ENCODE data around the gene TBC1D1.

DNA sequence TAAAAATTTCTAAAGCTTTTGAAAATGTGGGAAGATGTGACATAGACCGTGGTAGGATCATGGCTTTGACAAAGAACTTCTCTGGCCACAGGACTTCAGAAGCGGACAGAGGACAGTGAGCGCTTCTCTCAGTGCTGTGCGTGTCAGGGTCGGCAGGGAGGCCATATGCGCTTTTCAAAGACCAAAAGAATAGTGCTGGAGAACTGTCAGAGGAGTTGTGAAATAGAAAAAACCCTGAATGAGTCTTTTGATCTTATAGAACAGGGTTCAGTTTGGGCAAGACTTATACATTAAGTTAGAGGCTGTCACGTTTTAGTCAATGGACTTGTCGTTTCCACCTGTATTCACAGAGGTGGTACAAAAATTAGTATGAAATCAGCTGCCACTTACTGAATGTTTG lies 146.7 kb downstream of the TBC1D1 start:
- TF ChIP-seq ZNF416 (tag by site-specific recombination; IDR thresholded peaks at IDR 0.05): no peak
- no peak for TF ChIP-seq ZNF266 (tag by site-specific recombination; IDR thresholded peaks at IDR 0.05; ENCODE audit: low read depth)
- TF ChIP-seq ZSCAN18 (tag by site-specific recombination; IDR thresholded peaks at IDR 0.05): no peak
- no peak for TF ChIP-seq ZNF2 (tag by site-specific recombination; IDR thresholded peaks at IDR 0.05)
- TF ChIP-seq PRDM1 (tag by site-specific recombination; IDR thresholded peaks at IDR 0.05): no peak
- TF ChIP-seq GLIS1 (tag by site-specific recombination; IDR thresholded peaks at IDR 0.05): no peak
- no peak for TF ChIP-seq PRDM2 (tag by site-specific recombination; IDR thresholded peaks at IDR 0.05; ENCODE audit: borderline replicate concordance)
- TF ChIP-seq ZNF843 (tag by site-specific recombination; IDR thresholded peaks at IDR 0.05): no peak
- TF ChIP-seq ZNF26 (tag by site-specific recombination; IDR thresholded peaks at IDR 0.05): no peak
- TF ChIP-seq, protein P1, sequence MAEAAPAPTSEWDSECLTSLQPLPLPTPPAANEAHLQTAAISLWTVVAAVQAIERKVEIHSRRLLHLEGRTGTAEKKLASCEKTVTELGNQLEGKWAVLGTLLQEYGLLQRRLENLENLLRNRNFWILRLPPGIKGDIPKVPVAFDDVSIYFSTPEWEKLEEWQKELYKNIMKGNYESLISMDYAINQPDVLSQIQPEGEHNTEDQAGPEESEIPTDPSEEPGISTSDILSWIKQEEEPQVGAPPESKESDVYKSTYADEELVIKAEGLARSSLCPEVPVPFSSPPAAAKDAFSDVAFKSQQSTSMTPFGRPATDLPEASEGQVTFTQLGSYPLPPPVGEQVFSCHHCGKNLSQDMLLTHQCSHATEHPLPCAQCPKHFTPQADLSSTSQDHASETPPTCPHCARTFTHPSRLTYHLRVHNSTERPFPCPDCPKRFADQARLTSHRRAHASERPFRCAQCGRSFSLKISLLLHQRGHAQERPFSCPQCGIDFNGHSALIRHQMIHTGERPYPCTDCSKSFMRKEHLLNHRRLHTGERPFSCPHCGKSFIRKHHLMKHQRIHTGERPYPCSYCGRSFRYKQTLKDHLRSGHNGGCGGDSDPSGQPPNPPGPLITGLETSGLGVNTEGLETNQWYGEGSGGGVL (tag by site-specific recombination; IDR thresholded peaks at IDR 0.05): no peak
- TF ChIP-seq, protein P2, sequence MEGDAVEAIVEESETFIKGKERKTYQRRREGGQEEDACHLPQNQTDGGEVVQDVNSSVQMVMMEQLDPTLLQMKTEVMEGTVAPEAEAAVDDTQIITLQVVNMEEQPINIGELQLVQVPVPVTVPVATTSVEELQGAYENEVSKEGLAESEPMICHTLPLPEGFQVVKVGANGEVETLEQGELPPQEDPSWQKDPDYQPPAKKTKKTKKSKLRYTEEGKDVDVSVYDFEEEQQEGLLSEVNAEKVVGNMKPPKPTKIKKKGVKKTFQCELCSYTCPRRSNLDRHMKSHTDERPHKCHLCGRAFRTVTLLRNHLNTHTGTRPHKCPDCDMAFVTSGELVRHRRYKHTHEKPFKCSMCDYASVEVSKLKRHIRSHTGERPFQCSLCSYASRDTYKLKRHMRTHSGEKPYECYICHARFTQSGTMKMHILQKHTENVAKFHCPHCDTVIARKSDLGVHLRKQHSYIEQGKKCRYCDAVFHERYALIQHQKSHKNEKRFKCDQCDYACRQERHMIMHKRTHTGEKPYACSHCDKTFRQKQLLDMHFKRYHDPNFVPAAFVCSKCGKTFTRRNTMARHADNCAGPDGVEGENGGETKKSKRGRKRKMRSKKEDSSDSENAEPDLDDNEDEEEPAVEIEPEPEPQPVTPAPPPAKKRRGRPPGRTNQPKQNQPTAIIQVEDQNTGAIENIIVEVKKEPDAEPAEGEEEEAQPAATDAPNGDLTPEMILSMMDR (tag by site-specific recombination; IDR thresholded peaks at IDR 0.05): no peak
- no peak for TF ChIP-seq SP3 (tag by site-specific recombination; IDR thresholded peaks at IDR 0.05)
- TF ChIP-seq, protein P3, sequence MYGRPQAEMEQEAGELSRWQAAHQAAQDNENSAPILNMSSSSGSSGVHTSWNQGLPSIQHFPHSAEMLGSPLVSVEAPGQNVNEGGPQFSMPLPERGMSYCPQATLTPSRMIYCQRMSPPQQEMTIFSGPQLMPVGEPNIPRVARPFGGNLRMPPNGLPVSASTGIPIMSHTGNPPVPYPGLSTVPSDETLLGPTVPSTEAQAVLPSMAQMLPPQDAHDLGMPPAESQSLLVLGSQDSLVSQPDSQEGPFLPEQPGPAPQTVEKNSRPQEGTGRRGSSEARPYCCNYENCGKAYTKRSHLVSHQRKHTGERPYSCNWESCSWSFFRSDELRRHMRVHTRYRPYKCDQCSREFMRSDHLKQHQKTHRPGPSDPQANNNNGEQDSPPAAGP (tag by site-specific recombination; IDR thresholded peaks at IDR 0.05): no peak
- no peak for TF ChIP-seq ZNF670 (tag by site-specific recombination; IDR thresholded peaks at IDR 0.05; ENCODE audit: low read depth)
